Liver (tissue), 3 donors: Measurements from ENCODE around the gene MYCL.

Experiments
- EGR1 ChIP-seq, 2 donors: IDR thresholded peaks; 2 replicates each; pipeline ENCODE4 v1.6.1; 2016 to 2018; ENCODE audit warnings: antibody characterized with exemption in 2 of 2, low read depth in 2 of 2
- FOXA1 ChIP-seq: IDR thresholded peaks from 2 replicates; pipeline ENCODE4 v1.6.1; 2016; ENCODE audit warnings: antibody characterized with exemption
- GABPA ChIP-seq, 2 donors: IDR thresholded peaks in 1 of 2; conservative IDR thresholded peaks in 1 of 2; 2 replicates each; pipeline ENCODE4 v1.6.1; 2016; ENCODE audit warnings: antibody characterized with exemption in 2 of 2, mild to moderate bottlenecking in 1 of 2, moderate library complexity in 1 of 2
- JUND ChIP-seq, 2 donors: IDR thresholded peaks; 2 replicates each; pipeline ENCODE4 v1.6.1; 2016; ENCODE audit warnings: antibody characterized with exemption in 2 of 2
- RAD21 ChIP-seq, 2 donors: IDR thresholded peaks; 2 replicates each; pipeline ENCODE4 v1.6.1; 2016; ENCODE audit warnings: antibody characterized with exemption in 2 of 2, mild to moderate bottlenecking in 2 of 2
- SP1 ChIP-seq: IDR thresholded peaks from 2 replicates; pipeline ENCODE4 v1.6.1; 2018; ENCODE audit warnings: antibody characterized with exemption, mild to moderate bottlenecking
- TAF1 ChIP-seq: conservative IDR thresholded peaks from 2 replicates; pipeline ENCODE4 v1.6.1; 2016; ENCODE audit warnings: antibody characterized with exemption, mild to moderate bottlenecking
- YY1 ChIP-seq: IDR thresholded peaks from 2 replicates; pipeline ENCODE4 v1.6.1; 2016; ENCODE audit warnings: antibody characterized with exemption, mild to moderate bottlenecking
- TF ChIP-seq, protein P1 (sequence below): fragments of 150-350 bp; IDR thresholded peaks from 2 replicates; pipeline ENCODE4 v1.5.1; 2017; ENCODE audit warnings: improper control_type of control experiment, low read depth, low read length; ENCODE audit not compliant: missing input control
- TF ChIP-seq, protein P2 (sequence below): IDR thresholded peaks from 2 replicates; pipeline ENCODE4 v1.6.1; 2016; ENCODE audit warnings: antibody characterized with exemption, mild to moderate bottlenecking
- TF ChIP-seq, protein P3 (sequence below): IDR thresholded peaks from 2 replicates; pipeline ENCODE4 v1.6.1; 2016; ENCODE audit warnings: antibody characterized with exemption
- TF ChIP-seq, protein P4 (sequence below): IDR thresholded peaks from 2 replicates; pipeline ENCODE4 v1.6.1; 2016; ENCODE audit warnings: antibody characterized with exemption
- donor health status: healthy.
- donor health status: healthy.

DNA sequence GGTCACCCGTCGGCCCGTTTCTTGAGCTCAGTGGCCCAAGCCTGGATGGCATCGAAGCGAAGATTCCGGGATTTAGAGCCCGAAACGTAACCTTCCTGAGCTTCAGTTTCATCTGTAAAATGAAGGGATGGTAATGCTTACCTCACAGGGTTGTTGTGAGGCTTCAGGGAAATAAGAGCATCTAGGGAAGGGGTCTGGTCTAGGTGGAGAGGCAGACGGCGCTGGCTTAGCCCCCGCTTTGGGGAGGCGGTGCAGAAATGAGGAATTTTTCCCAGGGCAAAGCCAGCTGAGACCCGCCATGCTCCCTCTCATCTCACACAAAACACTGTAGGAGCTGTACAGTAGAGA lies 717 bp upstream of the MYCL start:
- TF ChIP-seq GABPA (IDR thresholded peaks at IDR 0.05 in 1 of 2, conservative IDR thresholded peaks at IDR 0.05 in 1 of 2) (no peak), EGR1 (IDR thresholded peaks at IDR 0.05; ENCODE audit: low read depth in 2 of 2) (no peak), JUND (IDR thresholded peaks at IDR 0.05) (no peak), RAD21 (IDR thresholded peaks at IDR 0.05) (no peak), SP1 (no peak), TAF1 (no peak), YY1 (no peak), FOXA1 (no peak)
- TF ChIP-seq, protein P1, sequence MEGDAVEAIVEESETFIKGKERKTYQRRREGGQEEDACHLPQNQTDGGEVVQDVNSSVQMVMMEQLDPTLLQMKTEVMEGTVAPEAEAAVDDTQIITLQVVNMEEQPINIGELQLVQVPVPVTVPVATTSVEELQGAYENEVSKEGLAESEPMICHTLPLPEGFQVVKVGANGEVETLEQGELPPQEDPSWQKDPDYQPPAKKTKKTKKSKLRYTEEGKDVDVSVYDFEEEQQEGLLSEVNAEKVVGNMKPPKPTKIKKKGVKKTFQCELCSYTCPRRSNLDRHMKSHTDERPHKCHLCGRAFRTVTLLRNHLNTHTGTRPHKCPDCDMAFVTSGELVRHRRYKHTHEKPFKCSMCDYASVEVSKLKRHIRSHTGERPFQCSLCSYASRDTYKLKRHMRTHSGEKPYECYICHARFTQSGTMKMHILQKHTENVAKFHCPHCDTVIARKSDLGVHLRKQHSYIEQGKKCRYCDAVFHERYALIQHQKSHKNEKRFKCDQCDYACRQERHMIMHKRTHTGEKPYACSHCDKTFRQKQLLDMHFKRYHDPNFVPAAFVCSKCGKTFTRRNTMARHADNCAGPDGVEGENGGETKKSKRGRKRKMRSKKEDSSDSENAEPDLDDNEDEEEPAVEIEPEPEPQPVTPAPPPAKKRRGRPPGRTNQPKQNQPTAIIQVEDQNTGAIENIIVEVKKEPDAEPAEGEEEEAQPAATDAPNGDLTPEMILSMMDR: no peak
- TF ChIP-seq, protein P2, sequence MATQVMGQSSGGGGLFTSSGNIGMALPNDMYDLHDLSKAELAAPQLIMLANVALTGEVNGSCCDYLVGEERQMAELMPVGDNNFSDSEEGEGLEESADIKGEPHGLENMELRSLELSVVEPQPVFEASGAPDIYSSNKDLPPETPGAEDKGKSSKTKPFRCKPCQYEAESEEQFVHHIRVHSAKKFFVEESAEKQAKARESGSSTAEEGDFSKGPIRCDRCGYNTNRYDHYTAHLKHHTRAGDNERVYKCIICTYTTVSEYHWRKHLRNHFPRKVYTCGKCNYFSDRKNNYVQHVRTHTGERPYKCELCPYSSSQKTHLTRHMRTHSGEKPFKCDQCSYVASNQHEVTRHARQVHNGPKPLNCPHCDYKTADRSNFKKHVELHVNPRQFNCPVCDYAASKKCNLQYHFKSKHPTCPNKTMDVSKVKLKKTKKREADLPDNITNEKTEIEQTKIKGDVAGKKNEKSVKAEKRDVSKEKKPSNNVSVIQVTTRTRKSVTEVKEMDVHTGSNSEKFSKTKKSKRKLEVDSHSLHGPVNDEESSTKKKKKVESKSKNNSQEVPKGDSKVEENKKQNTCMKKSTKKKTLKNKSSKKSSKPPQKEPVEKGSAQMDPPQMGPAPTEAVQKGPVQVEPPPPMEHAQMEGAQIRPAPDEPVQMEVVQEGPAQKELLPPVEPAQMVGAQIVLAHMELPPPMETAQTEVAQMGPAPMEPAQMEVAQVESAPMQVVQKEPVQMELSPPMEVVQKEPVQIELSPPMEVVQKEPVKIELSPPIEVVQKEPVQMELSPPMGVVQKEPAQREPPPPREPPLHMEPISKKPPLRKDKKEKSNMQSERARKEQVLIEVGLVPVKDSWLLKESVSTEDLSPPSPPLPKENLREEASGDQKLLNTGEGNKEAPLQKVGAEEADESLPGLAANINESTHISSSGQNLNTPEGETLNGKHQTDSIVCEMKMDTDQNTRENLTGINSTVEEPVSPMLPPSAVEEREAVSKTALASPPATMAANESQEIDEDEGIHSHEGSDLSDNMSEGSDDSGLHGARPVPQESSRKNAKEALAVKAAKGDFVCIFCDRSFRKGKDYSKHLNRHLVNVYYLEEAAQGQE: no peak
- TF ChIP-seq, protein P3, sequence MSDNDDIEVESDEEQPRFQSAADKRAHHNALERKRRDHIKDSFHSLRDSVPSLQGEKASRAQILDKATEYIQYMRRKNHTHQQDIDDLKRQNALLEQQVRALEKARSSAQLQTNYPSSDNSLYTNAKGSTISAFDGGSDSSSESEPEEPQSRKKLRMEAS: no peak
- TF ChIP-seq, protein P4, sequence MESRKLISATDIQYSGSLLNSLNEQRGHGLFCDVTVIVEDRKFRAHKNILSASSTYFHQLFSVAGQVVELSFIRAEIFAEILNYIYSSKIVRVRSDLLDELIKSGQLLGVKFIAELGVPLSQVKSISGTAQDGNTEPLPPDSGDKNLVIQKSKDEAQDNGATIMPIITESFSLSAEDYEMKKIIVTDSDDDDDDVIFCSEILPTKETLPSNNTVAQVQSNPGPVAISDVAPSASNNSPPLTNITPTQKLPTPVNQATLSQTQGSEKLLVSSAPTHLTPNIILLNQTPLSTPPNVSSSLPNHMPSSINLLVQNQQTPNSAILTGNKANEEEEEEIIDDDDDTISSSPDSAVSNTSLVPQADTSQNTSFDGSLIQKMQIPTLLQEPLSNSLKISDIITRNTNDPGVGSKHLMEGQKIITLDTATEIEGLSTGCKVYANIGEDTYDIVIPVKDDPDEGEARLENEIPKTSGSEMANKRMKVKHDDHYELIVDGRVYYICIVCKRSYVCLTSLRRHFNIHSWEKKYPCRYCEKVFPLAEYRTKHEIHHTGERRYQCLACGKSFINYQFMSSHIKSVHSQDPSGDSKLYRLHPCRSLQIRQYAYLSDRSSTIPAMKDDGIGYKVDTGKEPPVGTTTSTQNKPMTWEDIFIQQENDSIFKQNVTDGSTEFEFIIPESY: no peak
